ENCODE results near the gene CELSR1. TPM values are rescaled to one million over a fixed set of nuclear protein-coding genes. Genes with fewer than 3 reads are reported as not detected.

CELSR1 gene
- total and polyA plus RNA-seq, 10 donors: 4.3 to 13.1 (median 8.4) TPM

- H3K27ac ChIP-seq: no peak overlapping the region
- peaks cover 0 to 6% (median 0%) of the 10 kb centered on the region in 6 donors for H3K36me3 ChIP-seq
- H3K4me1 ChIP-seq: no peaks in the 10 kb centered on the region
- intact Hi-C loops (cut with DNase I; ENCODE audit: low total_unique reads): no loop called here
- no peak overlapping the region for H3K4me3 ChIP-seq
- 91 to 96% (median 92%) methylated on average over 12 to 36 of the region's 36 CpGs for WGBS, 5 donors
- H3K27me3 ChIP-seq (replicated peaks in 1 of 7): no peaks in the 10 kb centered on the region
- DNase-seq: no peak
- TF ChIP-seq CTCF (IDR thresholded peaks at IDR 0.05 in 8 of 11, conservative IDR thresholded peaks at IDR 0.05 in 3 of 11) (no peak), POLR2A (IDR thresholded peaks at IDR 0.05) (no peak), POLR2AphosphoS5 (IDR thresholded peaks at IDR 0.05) (no peak)
- H3K9me3 ChIP-seq: no peaks in the 10 kb centered on the region
Observed at GRCh38 chr22:46391486-46392136, 145.8 kb downstream of the CELSR1 start.

- H3K27me3 ChIP-seq (replicated peaks in 1 of 7): no peaks in the 10 kb centered on the region
- TF ChIP-seq CTCF (IDR thresholded peaks at IDR 0.05 in 8 of 11, conservative IDR thresholded peaks at IDR 0.05 in 3 of 11) (no peak), POLR2A (IDR thresholded peaks at IDR 0.05) (no peak), POLR2AphosphoS5 (IDR thresholded peaks at IDR 0.05) (no peak)
- no peak for DNase-seq
- no peak overlapping the region for H3K27ac ChIP-seq
- no peaks in the 10 kb centered on the region for H3K4me1 ChIP-seq
- peaks cover 0 to 6% (median 0%) of the 10 kb centered on the region in 6 donors for H3K36me3 ChIP-seq
- H3K4me3 ChIP-seq: no peak overlapping the region
- intact Hi-C loops (cut with DNase I; ENCODE audit: low total_unique reads): no loop called here
- 74 to 88% (median 78%) methylated on average over 32 of the region's 32 CpGs for WGBS, 5 donors
- no peaks in the 10 kb centered on the region for H3K9me3 ChIP-seq
Observed at GRCh38 chr22:46390652-46391301, 146.6 kb downstream of the CELSR1 start.

GRCh38 chr22:46390105-46390651, 147.2 kb downstream of the CELSR1 start:
- Histone ChIP-seq H3K36me3 (peaks cover 0 to 6% (median 0%) of the 10 kb centered on the region in 6 donors), H3K27me3 (replicated peaks in 1 of 7) (no peaks in the 10 kb centered on the region), H3K4me3 (no peak overlapping the region), H3K4me1 (no peaks in the 10 kb centered on the region), H3K9me3 (no peaks in the 10 kb centered on the region), H3K27ac (no peak overlapping the region)
- 73 to 91% (median 82%) methylated on average over 20 of the region's 20 CpGs for WGBS, 5 donors
- TF ChIP-seq POLR2AphosphoS5 (IDR thresholded peaks at IDR 0.05): no peak
- TF ChIP-seq POLR2A (IDR thresholded peaks at IDR 0.05): no peak
- no peak for TF ChIP-seq CTCF (IDR thresholded peaks at IDR 0.05 in 8 of 11, conservative IDR thresholded peaks at IDR 0.05 in 3 of 11)
- intact Hi-C loops (cut with DNase I; ENCODE audit: low total_unique reads): no loop called here
- no peak for DNase-seq

GRCh38 chr22:46389081-46389480, 148.3 kb downstream of the CELSR1 start:
- no peak for DNase-seq
- intact Hi-C loops (cut with DNase I; ENCODE audit: low total_unique reads): no loop called here
- no peak for TF ChIP-seq CTCF (IDR thresholded peaks at IDR 0.05 in 8 of 11, conservative IDR thresholded peaks at IDR 0.05 in 3 of 11)
- no peak for TF ChIP-seq POLR2A (IDR thresholded peaks at IDR 0.05)
- TF ChIP-seq POLR2AphosphoS5 (IDR thresholded peaks at IDR 0.05): no peak
- Histone ChIP-seq H3K4me3 (no peak overlapping the region), H3K36me3 (peaks cover 0 to 9% (median 0%) of the 10 kb centered on the region in 6 donors), H3K27ac (no peak overlapping the region), H3K9me3 (no peaks in the 10 kb centered on the region), H3K27me3 (replicated peaks in 1 of 7) (no peaks in the 10 kb centered on the region), H3K4me1 (no peaks in the 10 kb centered on the region)
- WGBS, 5 donors: 89 to 94% (median 93%) methylated on average over 20 to 30 of the region's 30 CpGs

All from spleen (tissue), 11 donors.